GM23248 (cell line): ENCODE measurements around the gene MRPL36. TPM values are rescaled to one million over a fixed set of nuclear protein-coding genes. Genes with fewer than 3 reads are reported as not detected.

Experiments used
- DNase-seq: peaks from one replicate; pipeline ENCODE4 v3.0.0-alpha.2; 2015
- H2AFZ ChIP-seq: fragments of 200-600 bp; sonication (generic); 2 replicates; pipeline ENCODE4 v1.6.1; 2016; ENCODE audit warnings: antibody characterized with exemption
- H3F3A ChIP-seq: fragments of 200-600 bp; sonication (generic); 2 replicates; pipeline ENCODE4 v1.6.1; 2016; ENCODE audit warnings: mild to moderate bottlenecking, antibody characterized with exemption, mixed run types; ENCODE audit not compliant: insufficient read depth
- H3K27ac ChIP-seq: fragments of 200-600 bp; sonication (generic); 2 replicates; pipeline ENCODE4 v1.5.1; 2016; ENCODE audit warnings: mild to moderate bottlenecking
- H3K27me3 ChIP-seq: fragments of 200-600 bp; sonication (generic); replicated peaks from 2 replicates; pipeline ENCODE4 v1.6.1; 2016; ENCODE audit warnings: mild to moderate bottlenecking; ENCODE audit not compliant: insufficient read depth
- H3K36me3 ChIP-seq: fragments of 200-600 bp; sonication (generic); 2 replicates; pipeline ENCODE4 v1.6.1; 2016; ENCODE audit warnings: low read depth, mild to moderate bottlenecking
- H3K4me1 ChIP-seq: fragments of 200-600 bp; sonication (generic); 2 replicates; pipeline ENCODE4 v1.6.1; 2016; ENCODE audit warnings: mild to moderate bottlenecking; ENCODE audit not compliant: insufficient read depth
- H3K4me2 ChIP-seq: fragments of 200-600 bp; sonication (generic); one replicate; pipeline ENCODE4 v1.6.1; 2016; ENCODE audit warnings: mild to moderate bottlenecking; ENCODE audit not compliant: unreplicated experiment
- H3K4me3 ChIP-seq: fragments of 200-600 bp; sonication (generic); 2 replicates; pipeline ENCODE4 v1.5.1; 2016; ENCODE audit warnings: mild to moderate bottlenecking
- H3K79me2 ChIP-seq: fragments of 200-600 bp; sonication (generic); 2 replicates; pipeline ENCODE4 v1.6.1; 2016; ENCODE audit warnings: mild to moderate bottlenecking; ENCODE audit not compliant: insufficient read depth
- H3K9ac ChIP-seq: fragments of 200-600 bp; sonication (generic); 2 replicates; pipeline ENCODE4 v1.6.1; 2016; ENCODE audit warnings: mild to moderate bottlenecking
- H3K9me2 ChIP-seq: fragments of 200-600 bp; sonication (generic); 2 replicates; pipeline ENCODE4 v1.6.1; 2016; ENCODE audit warnings: mixed run types, mild to moderate bottlenecking, moderate library complexity; ENCODE audit not compliant: insufficient read depth
- H3K9me3 ChIP-seq: fragments of 200-600 bp; sonication (generic); one replicate; pipeline ENCODE4 v1.6.1; 2017; ENCODE audit warnings: low read depth
- H4K20me1 ChIP-seq: fragments of 200-600 bp; sonication (generic); 2 replicates; pipeline ENCODE4 v1.6.0; 2016; ENCODE audit not compliant: insufficient read depth
- EZH2 ChIP-seq: fragments of 200-600 bp; sonication (generic); IDR thresholded peaks from 2 replicates; pipeline ENCODE4 v1.6.1; 2018; ENCODE audit warnings: antibody characterized with exemption, mild to moderate bottlenecking; ENCODE audit not compliant: insufficient read depth, poor library complexity, severe bottlenecking
- EZH2phosphoT487 ChIP-seq: fragments of 200-600 bp; sonication (generic); IDR thresholded peaks from 2 replicates; pipeline ENCODE4 v1.6.1; 2018; ENCODE audit warnings: antibody characterized with exemption, moderate library complexity, mild to moderate bottlenecking, low read depth; ENCODE audit not compliant: insufficient read depth
- WGBS, 2 experiments: methylation state at CpG; one replicate each; pipeline ENCODE4 v1.1.6; 2015 to 2017; ENCODE audit warnings: low lambda C conversion rate in 2 of 2, low coverage in 1 of 2; ENCODE audit errors: missing lambda C conversion rate in 2 of 2; 5-methylcytosine and 5-hydroxymethylcytosine counted together
- in situ Hi-C: fragments of 300-500 bp; cut with MboI; formaldehyde crosslinking; loops from 2 replicates; pipeline ENCODE4 v1.15.0; 2020
- polyA plus RNA-seq: library from polyadenylated mRNA; unstranded; fragments of >200 nt; fragmentation: Nextera tagmentation; extraction: Ambion mirVana; gene quantifications from 2 replicates; pipeline ENCODE4 v1.2.1, GENCODE V29; 2016
- total RNA-seq: library from RNA; depleted of rRNA; stranded (reverse); fragments of >200 nt; shearing (Covaris generic); gene quantifications from 2 replicates; pipeline ENCODE4 v1.2.3, GENCODE V29; 2014

Gene MRPL36
- total and polyA plus RNA-seq, 2 experiments from 2014 or later, result 30.9 to 140 TPM

- DNase-seq, result no peak
- no peaks in the 10 kb centered on the region for H3K36me3 ChIP-seq
- no peaks in the 10 kb centered on the region for H3F3A ChIP-seq
- H3K4me1 ChIP-seq, result no peaks in the 10 kb centered on the region
- H3K4me2 ChIP-seq, result no peak overlapping the region
- H2AFZ ChIP-seq, result no peak overlapping the region
- no peak overlapping the region for H3K4me3 ChIP-seq
- WGBS, 2 experiments, result 36 to 37% methylated on average over 13 of the region's 13 CpGs
- H3K9ac ChIP-seq, result no peak overlapping the region
- no peaks in the 10 kb centered on the region for H3K79me2 ChIP-seq
- peaks cover 20% of the 10 kb centered on the region for H3K27me3 ChIP-seq
- no peak for TF ChIP-seq EZH2
- no peak for TF ChIP-seq EZH2phosphoT487
- H3K9me3 ChIP-seq, result no peaks in the 10 kb centered on the region
- H3K27ac ChIP-seq, result no peak overlapping the region
- H3K9me2 ChIP-seq, result no peaks in the 10 kb centered on the region
- no peaks in the 10 kb centered on the region for H4K20me1 ChIP-seq
- in situ Hi-C loops, result loop anchor here (10.0 to 25.0 kb wide), 3 partner anchors 255 to 1853 kb away; no protein-coding TSS in a partner anchor
Measured at GRCh38 chr5:1759378-1759970, 40.2 kb downstream of the MRPL36 start.

GRCh38 chr5:1758574-1758973 is 41.1 kb downstream of the MRPL36 start:
- no peak overlapping the region for H2AFZ ChIP-seq
- WGBS, 2 experiments, result 28 to 33% methylated on average over 3 of the region's 3 CpGs
- no peak overlapping the region for H3K4me2 ChIP-seq
- no peaks in the 10 kb centered on the region for H3F3A ChIP-seq
- no peaks in the 10 kb centered on the region for H3K79me2 ChIP-seq
- no peak overlapping the region for H3K9ac ChIP-seq
- no peak overlapping the region for H3K27ac ChIP-seq
- no peaks in the 10 kb centered on the region for H3K36me3 ChIP-seq
- H3K4me1 ChIP-seq, result no peaks in the 10 kb centered on the region
- H3K4me3 ChIP-seq, result no peak overlapping the region
- H3K9me2 ChIP-seq, result no peaks in the 10 kb centered on the region
- in situ Hi-C loops, result loop anchor here (10.0 to 25.0 kb wide), 3 partner anchors 256 to 1854 kb away; no protein-coding TSS in a partner anchor
- TF ChIP-seq EZH2phosphoT487 (no peak), EZH2 (no peak)
- peaks cover 22% of the 10 kb centered on the region for H3K27me3 ChIP-seq
- no peak for DNase-seq
- H4K20me1 ChIP-seq, result no peaks in the 10 kb centered on the region
- no peaks in the 10 kb centered on the region for H3K9me3 ChIP-seq

GRCh38 chr5:1757511-1757910 is 42.1 kb downstream of the MRPL36 start:
- H3K9ac ChIP-seq, result no peak overlapping the region
- no peaks in the 10 kb centered on the region for H3K36me3 ChIP-seq
- no peaks in the 10 kb centered on the region for H3K9me2 ChIP-seq
- no peaks in the 10 kb centered on the region for H3K9me3 ChIP-seq
- DNase-seq, result no peak
- H3F3A ChIP-seq, result no peaks in the 10 kb centered on the region
- no peaks in the 10 kb centered on the region for H3K4me1 ChIP-seq
- in situ Hi-C loops, result loop anchor here (10.0 to 25.0 kb wide), 3 partner anchors 257 to 1855 kb away; no protein-coding TSS in a partner anchor
- no peak overlapping the region for H3K27ac ChIP-seq
- no peak overlapping the region for H2AFZ ChIP-seq
- WGBS, 2 experiments, result 35 to 40% methylated on average over 10 of the region's 10 CpGs
- no peaks in the 10 kb centered on the region for H4K20me1 ChIP-seq
- TF ChIP-seq EZH2phosphoT487 (no peak), EZH2 (no peak)
- H3K79me2 ChIP-seq, result no peaks in the 10 kb centered on the region
- peaks cover 32% of the 10 kb centered on the region for H3K27me3 ChIP-seq
- no peak overlapping the region for H3K4me2 ChIP-seq
- H3K4me3 ChIP-seq, result no peak overlapping the region

- WGBS, 2 experiments, result 67 to 74% methylated on average over 11 of the region's 11 CpGs
- no peak overlapping the region for H3K27ac ChIP-seq
- no peaks in the 10 kb centered on the region for H3K9me3 ChIP-seq
- H4K20me1 ChIP-seq, result no peaks in the 10 kb centered on the region
- peaks cover 34% of the 10 kb centered on the region for H3K27me3 ChIP-seq
- no peak overlapping the region for H2AFZ ChIP-seq
- no peaks in the 10 kb centered on the region for H3K79me2 ChIP-seq
- H3F3A ChIP-seq, result no peaks in the 10 kb centered on the region
- H3K4me3 ChIP-seq, result no peak overlapping the region
- DNase-seq, result no peak
- H3K36me3 ChIP-seq, result no peaks in the 10 kb centered on the region
- no peak overlapping the region for H3K4me2 ChIP-seq
- H3K4me1 ChIP-seq, result no peaks in the 10 kb centered on the region
- TF ChIP-seq EZH2phosphoT487 (no peak), EZH2 (no peak)
- H3K9ac ChIP-seq, result no peak overlapping the region
- in situ Hi-C loops, result loop anchor here (10.0 to 25.0 kb wide), 3 partner anchors 258 to 1856 kb away; no protein-coding TSS in a partner anchor
- H3K9me2 ChIP-seq, result no peaks in the 10 kb centered on the region
Measured at GRCh38 chr5:1756481-1756880, 43.2 kb downstream of the MRPL36 start.
